GM12873 (cell line): Measurements from ENCODE around the gene DGKE.

Experiments
- CTCF ChIP-seq: IDR thresholded peaks from 2 replicates; pipeline ENCODE4 v1.5.1; 2012; ENCODE audit warnings: low read depth, mild to moderate bottlenecking, moderate library complexity, low read length, control low read depth; ENCODE audit not compliant: insufficient read depth; ENCODE audit errors: missing control alignments

Gene DGKE

GRCh38 chr17:56807723-56808122 is 26.2 kb upstream of the DGKE start:
- TF ChIP-seq CTCF, result no peak

- no peak for TF ChIP-seq CTCF
These were observed 25.4 kb upstream of the DGKE start for GRCh38 chr17:56808503-56808902.

GRCh38 chr17:56809106-56809819 is 24.7 kb upstream of the DGKE start:
- TF ChIP-seq CTCF, result no peak

- TF ChIP-seq CTCF, result no peak
These were observed 24.2 kb upstream of the DGKE start for GRCh38 chr17:56809820-56810179.

GRCh38 chr17:56810343-56810742 is 23.6 kb upstream of the DGKE start:
- no peak for TF ChIP-seq CTCF

- no peak for TF ChIP-seq CTCF
These were observed 22.8 kb upstream of the DGKE start for GRCh38 chr17:56810891-56811775.

GRCh38 chr17:56812901-56813388 is 21.0 kb upstream of the DGKE start:
- TF ChIP-seq CTCF, result no peak
